IMR-90 (cell line): ENCODE measurements around the gene BCAR1. TPM values are rescaled to one million over a fixed set of nuclear protein-coding genes. Genes with fewer than 3 reads are reported as not detected.
A peak's percentile ranks its signal among the peaks of the same experiment; 100 is the strongest.

Experiments used
- ATAC-seq: fragments of 200-7000 bp; cut with Tn5 transposase; 2 replicates; pipeline ENCODE4 v1.9.1; 2020; ENCODE audit warnings: low read depth, mild to moderate bottlenecking, moderate library complexity
- BruUV-seq: library from RNA; stranded (reverse); fragments of 400-500 nt; replicated peaks from 2 replicates; lab custom pipeline; 2021; lab: Mats Ljungman, UMichigan
- CTCF ChIA-PET: fragments of 300-600 bp; formaldehyde crosslinking; extraction: SDS; loops from one replicate; lab custom pipeline; 2021; ENCODE audit warnings: antibody characterized with exemption; lab: Yijun Ruan, JAX
- POLR2A ChIA-PET: fragments of 300-600 bp; sonication (Branson Sonifier 250); formaldehyde crosslinking; loops from one replicate; lab custom pipeline; 2022; ENCODE audit warnings: antibody characterized with exemption; ENCODE audit not compliant: unreplicated experiment; lab: Charles Lee
- DNase-seq: peaks from one replicate; pipeline ENCODE4 v3.0.0; 2013
- H2AFZ ChIP-seq: replicated peaks from 2 replicates; pipeline ENCODE3; 2013; ENCODE audit warnings: low read length, mild to moderate bottlenecking; ENCODE audit not compliant: poor library complexity
- H2AK5ac ChIP-seq: 2 replicates; pipeline ENCODE4 v1.6.1; 2013; ENCODE audit warnings: low read depth, low read length, inconsistent platforms
- H2AK9ac ChIP-seq: replicated peaks from 2 replicates; pipeline ENCODE3; 2013; ENCODE audit warnings: mild to moderate bottlenecking, low read depth, low read length, moderate library complexity; ENCODE audit not compliant: poor library complexity
- H2BK120ac ChIP-seq: 2 replicates; pipeline ENCODE4 v1.6.1; 2013; ENCODE audit warnings: low read depth, low read length, inconsistent platforms
- H2BK15ac ChIP-seq: 3 replicates; pipeline ENCODE4 v1.6.1; 2013; ENCODE audit warnings: low read depth, low read length, inconsistent platforms
- H2BK20ac ChIP-seq: 2 replicates; pipeline ENCODE4 v1.6.1; 2013; ENCODE audit warnings: low read depth, mild to moderate bottlenecking, inconsistent platforms, low read length, moderate library complexity
- H2BK5ac ChIP-seq: 2 replicates; pipeline ENCODE4 v1.6.1; 2013; ENCODE audit warnings: mild to moderate bottlenecking, low read depth, low read length, inconsistent platforms; ENCODE audit not compliant: poor library complexity, severe bottlenecking
- H3K14ac ChIP-seq: replicated peaks from 2 replicates; pipeline ENCODE4 v1.6.1; 2013; ENCODE audit warnings: low read depth, low read length, inconsistent platforms
- H3K18ac ChIP-seq: 2 replicates; pipeline ENCODE4 v1.6.1; 2013; ENCODE audit warnings: low read depth, low read length, control low read depth
- H3K23ac ChIP-seq: 2 replicates; pipeline ENCODE4 v1.6.1; 2013; ENCODE audit warnings: low read depth, low read length, inconsistent platforms
- H3K27ac ChIP-seq: 2 replicates; pipeline ENCODE4 v1.5.1; 2013; ENCODE audit warnings: mild to moderate bottlenecking, control low read depth, low read length; ENCODE audit not compliant: insufficient read depth
- H3K27me3 ChIP-seq: 2 replicates; pipeline ENCODE4 v1.6.1; 2013; ENCODE audit warnings: low read length; ENCODE audit not compliant: control insufficient read depth, insufficient read depth
- H3K36me3 ChIP-seq: 2 replicates; pipeline ENCODE4 v1.6.1; 2013; ENCODE audit warnings: low read length, mixed read lengths; ENCODE audit not compliant: control insufficient read depth, insufficient read depth
- H3K4ac ChIP-seq: 2 replicates; pipeline ENCODE4 v1.6.1; 2013; ENCODE audit warnings: low read depth, low read length, inconsistent platforms
- H3K4me1 ChIP-seq: 2 replicates; pipeline ENCODE4 v1.6.1; 2013; ENCODE audit warnings: low read length, mixed read lengths; ENCODE audit not compliant: control insufficient read depth, insufficient read depth
- H3K4me2 ChIP-seq: 2 replicates; pipeline ENCODE4 v1.6.1; 2013; ENCODE audit warnings: low read depth, mild to moderate bottlenecking, control low read depth, low read length, moderate library complexity
- H3K4me3 ChIP-seq: 2 replicates; pipeline ENCODE4 v1.5.1; 2013; ENCODE audit warnings: low read depth, mild to moderate bottlenecking, control low read depth, low read length, moderate library complexity; ENCODE audit not compliant: insufficient read depth
- H3K56ac ChIP-seq: 2 replicates; pipeline ENCODE4 v1.6.1; 2013; ENCODE audit warnings: low read length, inconsistent platforms; ENCODE audit not compliant: insufficient read depth; ENCODE audit errors: extremely low read depth
- H3K79me1 ChIP-seq, 2 experiments: 2 replicates each; pipeline ENCODE4 v1.6.1; 2013; ENCODE audit warnings: low read length in 2 of 2, inconsistent platforms in 1 of 2, low read depth in 1 of 2
- H3K9ac ChIP-seq: 2 replicates; pipeline ENCODE4 v1.6.1; 2013; ENCODE audit warnings: low read depth, low read length, control low read depth
- H3K9me1 ChIP-seq: 2 replicates; pipeline ENCODE4 v1.6.1; 2013; ENCODE audit warnings: low read length, inconsistent platforms; ENCODE audit not compliant: insufficient read depth
- H3K9me3 ChIP-seq: 2 replicates; pipeline ENCODE4 v1.6.1; 2013; ENCODE audit warnings: low read length; ENCODE audit not compliant: control insufficient read depth, insufficient read depth
- H4K20me1 ChIP-seq: 2 replicates; pipeline ENCODE4 v1.6.1; 2013; ENCODE audit warnings: low read length, inconsistent platforms; ENCODE audit not compliant: insufficient read depth
- H4K5ac ChIP-seq: 2 replicates; pipeline ENCODE4 v1.6.1; 2013; ENCODE audit warnings: mild to moderate bottlenecking, low read depth, low read length, control low read depth
- H4K8ac ChIP-seq, 2 experiments: 2 replicates each; pipeline ENCODE4 v1.6.1; 2013; ENCODE audit warnings: low read depth in 2 of 2, low read length in 2 of 2, control low read depth in 1 of 2, inconsistent platforms in 1 of 2
- H4K91ac ChIP-seq: 2 replicates; pipeline ENCODE4 v1.6.1; 2013; ENCODE audit warnings: low read depth, low read length, inconsistent platforms; ENCODE audit not compliant: insufficient read depth
- CEBPB ChIP-seq: IDR thresholded peaks from 2 replicates; pipeline ENCODE4 v1.6.1; 2012; ENCODE audit warnings: low read depth, low read length, improper control_type of control experiment
- CHD1 ChIP-seq: IDR thresholded peaks from 2 replicates; pipeline ENCODE4 v1.6.1; 2012; ENCODE audit warnings: low read depth, low read length, improper control_type of control experiment
- CTCF ChIP-seq: conservative IDR thresholded peaks from 2 replicates; pipeline ENCODE4 v1.5.1; 2012; ENCODE audit warnings: mild to moderate bottlenecking, low read depth, low read length, improper control_type of control experiment
- MAFK ChIP-seq: IDR thresholded peaks from 2 replicates; pipeline ENCODE4 v1.6.1; 2012; ENCODE audit warnings: low read depth, low read length, improper control_type of control experiment
- MAZ ChIP-seq: IDR thresholded peaks from 2 replicates; pipeline ENCODE4 v1.6.1; 2012; ENCODE audit warnings: low read depth, mild to moderate bottlenecking, low read length, improper control_type of control experiment, moderate library complexity, borderline replicate concordance
- POLR2A ChIP-seq: IDR thresholded peaks from 2 replicates; pipeline ENCODE4 v1.6.1; 2012; ENCODE audit warnings: mild to moderate bottlenecking, low read depth, low read length
- RAD21 ChIP-seq: IDR thresholded peaks from 2 replicates; pipeline ENCODE4 v1.6.1; 2012; ENCODE audit warnings: low read length, improper control_type of control experiment
- SMC3 ChIP-seq: fragments of 150-350 bp; IDR thresholded peaks from 2 replicates; pipeline ENCODE4 v1.6.1; 2016; ENCODE audit warnings: low read depth, mild to moderate bottlenecking, antibody characterized with exemption, low read length, moderate library complexity
- USF2 ChIP-seq: fragments of 150-350 bp; IDR thresholded peaks from 2 replicates; pipeline ENCODE4 v1.6.1; 2017; ENCODE audit warnings: mild to moderate bottlenecking, antibody characterized with exemption, low read length, low read depth
- WGBS, 2 experiments: methylation state at CpG; one replicate each; pipeline versions ENCODE4 v1.1.5 to v1.1.7; 2013; ENCODE audit warnings: missing lambda C conversion rate in 2 of 2; ENCODE audit not compliant: insufficient read length in 1 of 2; ENCODE audit errors: extremely low coverage in 2 of 2; 5-methylcytosine and 5-hydroxymethylcytosine counted together
- dilution Hi-C: fragments of 300-500 bp; cut with HindIII; formaldehyde crosslinking; loops from one replicate; pipeline ENCODE4 v1.14.3; 2018; ENCODE audit warnings: low sequenced_read_pairs; ENCODE audit not compliant: unreplicated experiment
- in situ Hi-C: fragments of 300-500 bp; cut with MboI; formaldehyde crosslinking; loops from 3 replicates; pipeline ENCODE4 v1.14.3; 2019; ENCODE audit warnings: low sequenced_read_pairs, inconsistent platforms, mixed read lengths
- intact Hi-C: fragments of 100-400 bp; cut with micrococcal nuclease; formaldehyde crosslinking; loops from 2 replicates; pipeline ENCODE4 v1.10.0; 2022
- polyA plus RNA-seq, 3 experiments: library from polyadenylated mRNA; depleted of rRNA; stranded (reverse); fragments of >200 nt; gene quantifications; 2 replicates each; pipeline ENCODE4 v1.2.3, GENCODE V29; 2012; ENCODE audit warnings: low replicate concordance in 1 of 3
- total RNA-seq: library from RNA; depleted of rRNA; stranded (reverse); fragments of >200 nt; gene quantifications from 2 replicates; pipeline ENCODE4 v1.2.3, GENCODE V29; 2012
- TF ChIP-seq, protein P1 (sequence below): fragments of 150-350 bp; IDR thresholded peaks from 2 replicates; pipeline ENCODE4 v1.6.1; 2016; ENCODE audit warnings: low read depth, mild to moderate bottlenecking, low read length, moderate library complexity, borderline replicate concordance

BCAR1 gene
- total and polyA plus RNA-seq, 2 of the 4 experiments (the other 2 are of a cell fraction) = 18.1 to 99.4 TPM

- dilution Hi-C loops = no loop called here
- ChIA-PET POLR2A (interaction anchor here (0.5 kb wide), 1 partner anchor 300 kb away, joined by 11 read pairs; no protein-coding TSS in a partner anchor), CTCF (no interaction called here)
- no peaks in the 10 kb centered on the region for H4K20me1 ChIP-seq
- no peak overlapping the region for H2BK120ac ChIP-seq
- H3K27ac ChIP-seq = no peak overlapping the region
- peaks cover 14% of the 10 kb centered on the region for H3K4me1 ChIP-seq
- intact Hi-C loops = no loop called here
- peaks cover under 1 to 7% of the 10 kb centered on the region in 2 experiments; a peak in 3 of 4 replicates for H3K79me1 ChIP-seq
- H3K56ac ChIP-seq = no peak overlapping the region
- ATAC-seq (no peak), DNase-seq (no peak)
- H3K23ac ChIP-seq = no peak overlapping the region
- H2AK9ac ChIP-seq = no peak overlapping the region
- no peaks in the 10 kb centered on the region for H3K36me3 ChIP-seq
- no peak overlapping the region; the same call in 2 of the 3 replicates for H2BK15ac ChIP-seq
- no peak overlapping the region for H3K4me3 ChIP-seq
- H3K18ac ChIP-seq = no peak overlapping the region
- H3K4me2 ChIP-seq = no peak overlapping the region
- H4K91ac ChIP-seq = no peak overlapping the region
- H2AFZ ChIP-seq = peak overlapping the region; percentile 82
- no peak overlapping the region for H2BK20ac ChIP-seq
- H4K5ac ChIP-seq = no peak overlapping the region
- WGBS, 2 experiments = 54% methylated on average over 5 of the region's 6 CpGs; no CpG with 5 or more reads in 1 of the 2 experiments
- H3K9me1 ChIP-seq = peaks cover 7% of the 10 kb centered on the region; the same call in 1 of the 2 replicates
- no peak overlapping the region for H2BK5ac ChIP-seq
- no peak overlapping the region for H2AK5ac ChIP-seq
- H3K9ac ChIP-seq = no peak overlapping the region
- peak overlapping the region; percentile 65; the same call in 1 of the 2 replicates for H3K4ac ChIP-seq
- BruUV-seq = no TSS peak
- H4K8ac ChIP-seq = peak overlapping the region in 1 of 2 experiments; percentile 40; a peak in 1 of 4 replicates
- no peaks in the 10 kb centered on the region for H3K27me3 ChIP-seq
- no peak overlapping the region for H3K14ac ChIP-seq
- TF ChIP-seq USF2 = no peak
- TF ChIP-seq MAZ = no peak
- no peak for TF ChIP-seq CHD1
- no peak for TF ChIP-seq CEBPB
- TF ChIP-seq POLR2A = no peak
- TF ChIP-seq RAD21 = no peak
- no peak for TF ChIP-seq MAFK
- TF ChIP-seq CTCF = no peak
- TF ChIP-seq, protein P1, sequence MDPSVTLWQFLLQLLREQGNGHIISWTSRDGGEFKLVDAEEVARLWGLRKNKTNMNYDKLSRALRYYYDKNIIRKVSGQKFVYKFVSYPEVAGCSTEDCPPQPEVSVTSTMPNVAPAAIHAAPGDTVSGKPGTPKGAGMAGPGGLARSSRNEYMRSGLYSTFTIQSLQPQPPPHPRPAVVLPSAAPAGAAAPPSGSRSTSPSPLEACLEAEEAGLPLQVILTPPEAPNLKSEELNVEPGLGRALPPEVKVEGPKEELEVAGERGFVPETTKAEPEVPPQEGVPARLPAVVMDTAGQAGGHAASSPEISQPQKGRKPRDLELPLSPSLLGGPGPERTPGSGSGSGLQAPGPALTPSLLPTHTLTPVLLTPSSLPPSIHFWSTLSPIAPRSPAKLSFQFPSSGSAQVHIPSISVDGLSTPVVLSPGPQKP = no peak
- no peak for TF ChIP-seq SMC3
- H3K9me3 ChIP-seq = no peaks in the 10 kb centered on the region
- in situ Hi-C loops = no loop called here
Observed at GRCh38 chr16:75271441-75272096, 20.1 kb upstream of the BCAR1 start.
